ENCODE results near the gene HS3ST5. TPM values are rescaled to one million over a fixed set of nuclear protein-coding genes. Genes with fewer than 3 reads are reported as not detected.

Gene HS3ST5
- total RNA-seq, 4 donors from 2014 or later = 0.48 TPM; not detected in 3

GRCh38 chr6:114339706-114340105 is 3.1 kb downstream of the HS3ST5 start:
- no peak for TF ChIP-seq CTCF (IDR thresholded peaks at IDR 0.05)
- Histone ChIP-seq H3K27me3 (no peaks in the 10 kb centered on the region), H3K4me1 (peaks cover 0 to 18% of the 10 kb centered on the region in 2 donors), H3K9me3 (no peaks in the 10 kb centered on the region), H3K36me3 (no peaks in the 10 kb centered on the region), H3K4me3 (no peak overlapping the region), H3K27ac (no peak overlapping the region)
- intact Hi-C loops (cut with DNase I; ENCODE audit: low total_unique reads) = no loop called here
- DNase-seq = no peak

- H3K9me3 ChIP-seq = no peaks in the 10 kb centered on the region
- H3K4me1 ChIP-seq = no peaks in the 10 kb centered on the region
- no peaks in the 10 kb centered on the region for H3K36me3 ChIP-seq
- intact Hi-C loops (cut with DNase I; ENCODE audit: low total_unique reads) = no loop called here
- no peaks in the 10 kb centered on the region for H3K27me3 ChIP-seq
- no peak for TF ChIP-seq CTCF (IDR thresholded peaks at IDR 0.05)
- no peak for TF ChIP-seq POLR2A (IDR thresholded peaks at IDR 0.05)
- no peak overlapping the region for H3K27ac ChIP-seq
- no peak overlapping the region for H3K4me3 ChIP-seq
- no peak for DNase-seq
These were observed 8.6 kb downstream of the HS3ST5 start for GRCh38 chr6:114334237-114334636.

GRCh38 chr6:114327074-114327473 is 15.7 kb downstream of the HS3ST5 start:
- no peaks in the 10 kb centered on the region for H3K27me3 ChIP-seq
- H3K4me3 ChIP-seq = no peak overlapping the region
- no peaks in the 10 kb centered on the region for H3K4me1 ChIP-seq
- intact Hi-C loops (cut with DNase I; ENCODE audit: low total_unique reads) = no loop called here
- H3K36me3 ChIP-seq = no peaks in the 10 kb centered on the region
- TF ChIP-seq POLR2A (IDR thresholded peaks at IDR 0.05) (no peak), CTCF (IDR thresholded peaks at IDR 0.05) (no peak)
- DNase-seq = no peak
- H3K9me3 ChIP-seq = no peaks in the 10 kb centered on the region
- no peak overlapping the region for H3K27ac ChIP-seq

GRCh38 chr6:114323784-114324183 is 19.0 kb downstream of the HS3ST5 start:
- Histone ChIP-seq H3K4me1 (no peaks in the 10 kb centered on the region), H3K27me3 (no peaks in the 10 kb centered on the region), H3K9me3 (no peaks in the 10 kb centered on the region), H3K36me3 (no peaks in the 10 kb centered on the region), H3K4me3 (no peak overlapping the region), H3K27ac (no peak overlapping the region)
- intact Hi-C loops (cut with DNase I; ENCODE audit: low total_unique reads) = no loop called here
- no peak for DNase-seq
- TF ChIP-seq POLR2A (IDR thresholded peaks at IDR 0.05) = no peak
- TF ChIP-seq CTCF (IDR thresholded peaks at IDR 0.05) = no peak

GRCh38 chr6:114319749-114320148 is 23.1 kb downstream of the HS3ST5 start:
- no peak for DNase-seq

More at GRCh38 chr6:114319749-114320148, 23.1 kb downstream of the HS3ST5 start:
- TF ChIP-seq POLR2A (IDR thresholded peaks at IDR 0.05) = no peak
- no peak for TF ChIP-seq CTCF (IDR thresholded peaks at IDR 0.05)
- H3K4me3 ChIP-seq = no peak overlapping the region
- H3K36me3 ChIP-seq = no peaks in the 10 kb centered on the region
- intact Hi-C loops (cut with DNase I; ENCODE audit: low total_unique reads) = no loop called here
- H3K4me1 ChIP-seq = no peaks in the 10 kb centered on the region
- no peak overlapping the region for H3K27ac ChIP-seq
- no peaks in the 10 kb centered on the region for H3K27me3 ChIP-seq
- no peaks in the 10 kb centered on the region for H3K9me3 ChIP-seq
